SK-N-SH treated with all-trans-retinoic acid at 6 μM for 48 hours (cell line): ENCODE measurements around the gene RAB11FIP2.

ENCODE experiments used
- ATAC-seq: fragments of 200-7000 bp; cut with Tn5 transposase; 3 replicates; pipeline ENCODE4 v1.9.1; 2020; ENCODE audit warnings: mild to moderate bottlenecking, moderate library complexity
- ARNTL ChIP-seq: fragments of 450-650 bp; formaldehyde crosslinking; IDR thresholded peaks from 2 replicates; pipeline ENCODE4 v1.5.0; 2020; ENCODE audit warnings: low read depth, mild to moderate bottlenecking, moderate library complexity, borderline replicate concordance
- CSDC2 ChIP-seq: fragments of 250-450 bp; sonication (Bioruptor Pico); IDR thresholded peaks from 2 replicates; pipeline ENCODE4 v1.5.0; 2020; ENCODE audit warnings: mild to moderate bottlenecking, moderate library complexity
- ESRRG ChIP-seq: fragments of 250-450 bp; sonication (Bioruptor Pico); IDR thresholded peaks from 2 replicates; pipeline ENCODE4 v1.6.1; 2021; ENCODE audit warnings: mild to moderate bottlenecking
- GLIS3 ChIP-seq: fragments of 250-450 bp; sonication (Bioruptor Pico); IDR thresholded peaks from 2 replicates; pipeline ENCODE4 v1.5.0; 2020; ENCODE audit warnings: mild to moderate bottlenecking, moderate library complexity
- ISL1 ChIP-seq: fragments of 250-450 bp; sonication (Bioruptor Pico); IDR thresholded peaks from 2 replicates; pipeline ENCODE4 v2.1.2; 2022; ENCODE audit warnings: mild to moderate bottlenecking, moderate library complexity
- OSR1 ChIP-seq: fragments of 250-450 bp; sonication (Bioruptor Pico); IDR thresholded peaks from 2 replicates; pipeline ENCODE4 v1.8.0; 2022; ENCODE audit warnings: moderate library complexity, mild to moderate bottlenecking, inconsistent platforms
- PPARA ChIP-seq: fragments of 250-450 bp; sonication (Bioruptor Pico); IDR thresholded peaks from 2 replicates; pipeline ENCODE4 v1.5.0; 2020; ENCODE audit warnings: mild to moderate bottlenecking, borderline replicate concordance
- RARB ChIP-seq: fragments of 250-450 bp; sonication (Bioruptor Pico); IDR thresholded peaks from 2 replicates; pipeline ENCODE4 v1.8.0; 2021; ENCODE audit warnings: mild to moderate bottlenecking, moderate library complexity
- SNAI2 ChIP-seq: fragments of 250-450 bp; sonication (Bioruptor Pico); IDR thresholded peaks from 2 replicates; pipeline ENCODE4 v1.5.0; 2020; ENCODE audit warnings: mild to moderate bottlenecking, moderate library complexity
- ZC3H10 ChIP-seq: fragments of 250-450 bp; sonication (Bioruptor Pico); IDR thresholded peaks from 2 replicates; pipeline ENCODE4 v1.5.1; 2021; ENCODE audit warnings: mild to moderate bottlenecking, moderate library complexity
- ZNF565 ChIP-seq: fragments of 450-650 bp; formaldehyde crosslinking; conservative IDR thresholded peaks from 2 replicates; pipeline ENCODE4 v1.5.0; 2020; ENCODE audit warnings: low read depth, mild to moderate bottlenecking, moderate library complexity
- ZNF70 ChIP-seq: fragments of 450-650 bp; formaldehyde crosslinking; IDR thresholded peaks from 2 replicates; pipeline ENCODE4 v1.5.0; 2020; ENCODE audit warnings: mild to moderate bottlenecking, moderate library complexity
- ZNF8 ChIP-seq: fragments of 450-650 bp; formaldehyde crosslinking; IDR thresholded peaks from 2 replicates; pipeline ENCODE4 v1.5.0; 2020; ENCODE audit warnings: mild to moderate bottlenecking, moderate library complexity
- TF ChIP-seq, protein P1 (sequence below): fragments of 250-450 bp; sonication (Bioruptor Pico); IDR thresholded peaks from 2 replicates; pipeline ENCODE4 v1.8.0; 2021; ENCODE audit warnings: low read depth, mild to moderate bottlenecking, moderate library complexity, borderline replicate concordance
- TF ChIP-seq, protein P2 (sequence below): fragments of 250-450 bp; sonication (Bioruptor Pico); IDR thresholded peaks from 2 replicates; pipeline ENCODE4 v1.5.1; 2021; ENCODE audit warnings: mild to moderate bottlenecking, moderate library complexity
- TF ChIP-seq, protein P3 (sequence below): fragments of 250-450 bp; sonication (Bioruptor Pico); IDR thresholded peaks from 2 replicates; pipeline ENCODE4 v1.8.0; 2020; ENCODE audit warnings: mild to moderate bottlenecking, moderate library complexity, borderline replicate concordance

The RAB11FIP2 gene

DNA sequence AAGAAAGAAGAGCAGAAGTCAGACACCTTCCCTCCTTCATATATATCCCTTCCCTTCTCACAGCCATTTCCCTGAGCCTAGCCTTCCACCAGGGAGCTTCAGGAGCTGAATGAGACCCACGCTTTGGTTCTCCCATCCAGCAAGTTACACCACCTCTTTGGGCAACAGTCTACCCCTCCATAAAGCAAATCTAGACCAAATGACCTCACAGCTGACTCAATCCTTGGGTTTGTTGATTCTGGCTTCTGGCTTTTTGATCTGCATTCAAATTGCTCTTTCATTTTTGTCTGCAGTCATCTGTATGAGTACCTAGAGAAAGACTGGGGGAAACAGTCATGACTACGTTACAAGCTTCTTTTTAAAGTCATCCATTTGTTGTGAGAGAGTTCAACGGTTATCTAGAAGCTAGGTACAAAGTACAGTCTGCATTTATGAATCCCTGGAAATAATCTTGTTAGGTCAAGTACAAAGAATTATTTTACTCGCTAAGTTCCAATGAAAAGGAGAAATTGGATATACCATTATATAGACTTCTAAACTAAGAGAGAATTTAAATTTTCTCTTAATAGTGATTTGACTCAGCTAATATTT is 86.3 kb downstream of the RAB11FIP2 start:
- ATAC-seq, result no peak
- TF ChIP-seq ZNF8 (CRISPR knock-in tag) (no peak), PPARA (CRISPR knock-in tag) (no peak)
- TF ChIP-seq, protein P1, sequence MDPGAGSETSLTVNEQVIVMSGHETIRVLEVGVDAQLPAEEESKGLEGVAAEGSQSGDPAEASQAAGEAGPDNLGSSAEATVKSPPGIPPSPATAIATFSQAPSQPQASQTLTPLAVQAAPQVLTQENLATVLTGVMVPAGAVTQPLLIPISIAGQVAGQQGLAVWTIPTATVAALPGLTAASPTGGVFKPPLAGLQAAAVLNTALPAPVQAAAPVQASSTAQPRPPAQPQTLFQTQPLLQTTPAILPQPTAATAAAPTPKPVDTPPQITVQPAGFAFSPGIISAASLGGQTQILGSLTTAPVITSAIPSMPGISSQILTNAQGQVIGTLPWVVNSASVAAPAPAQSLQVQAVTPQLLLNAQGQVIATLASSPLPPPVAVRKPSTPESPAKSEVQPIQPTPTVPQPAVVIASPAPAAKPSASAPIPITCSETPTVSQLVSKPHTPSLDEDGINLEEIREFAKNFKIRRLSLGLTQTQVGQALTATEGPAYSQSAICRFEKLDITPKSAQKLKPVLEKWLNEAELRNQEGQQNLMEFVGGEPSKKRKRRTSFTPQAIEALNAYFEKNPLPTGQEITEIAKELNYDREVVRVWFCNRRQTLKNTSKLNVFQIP, result no peak
- TF ChIP-seq, protein P2, sequence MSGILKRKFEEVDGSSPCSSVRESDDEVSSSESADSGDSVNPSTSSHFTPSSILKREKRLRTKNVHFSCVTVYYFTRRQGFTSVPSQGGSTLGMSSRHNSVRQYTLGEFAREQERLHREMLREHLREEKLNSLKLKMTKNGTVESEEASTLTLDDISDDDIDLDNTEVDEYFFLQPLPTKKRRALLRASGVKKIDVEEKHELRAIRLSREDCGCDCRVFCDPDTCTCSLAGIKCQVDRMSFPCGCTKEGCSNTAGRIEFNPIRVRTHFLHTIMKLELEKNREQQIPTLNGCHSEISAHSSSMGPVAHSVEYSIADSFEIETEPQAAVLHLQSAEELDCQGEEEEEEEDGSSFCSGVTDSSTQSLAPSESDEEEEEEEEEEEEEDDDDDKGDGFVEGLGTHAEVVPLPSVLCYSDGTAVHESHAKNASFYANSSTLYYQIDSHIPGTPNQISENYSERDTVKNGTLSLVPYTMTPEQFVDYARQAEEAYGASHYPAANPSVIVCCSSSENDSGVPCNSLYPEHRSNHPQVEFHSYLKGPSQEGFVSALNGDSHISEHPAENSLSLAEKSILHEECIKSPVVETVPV (CRISPR knock-in tag), result no peak

DNA sequence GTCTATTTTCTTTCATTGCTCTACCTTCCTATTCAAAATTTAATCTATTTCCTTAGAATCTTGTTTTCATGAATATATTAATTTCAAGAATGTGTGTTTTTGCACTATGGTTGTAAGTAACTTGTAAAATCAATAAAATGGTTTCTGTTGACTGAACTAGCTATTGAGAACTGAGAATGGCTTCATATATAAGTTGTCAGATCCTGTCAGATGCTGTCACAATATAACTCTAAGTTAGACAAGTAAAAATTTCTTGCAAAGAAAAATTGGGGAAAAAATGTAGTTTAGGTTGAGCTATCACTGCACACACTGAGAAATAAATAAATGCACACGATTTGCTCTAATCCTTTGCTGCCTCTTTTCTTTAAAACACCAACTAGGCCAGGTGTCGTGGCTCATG is 89.8 kb downstream of the RAB11FIP2 start:
- no peak for TF ChIP-seq OSR1 (CRISPR knock-in tag)
- no peak for TF ChIP-seq ESRRG (CRISPR knock-in tag)
- TF ChIP-seq ISL1 (CRISPR knock-in tag), result no peak
- no peak for TF ChIP-seq ZNF70 (CRISPR knock-in tag)
- TF ChIP-seq, protein P3, sequence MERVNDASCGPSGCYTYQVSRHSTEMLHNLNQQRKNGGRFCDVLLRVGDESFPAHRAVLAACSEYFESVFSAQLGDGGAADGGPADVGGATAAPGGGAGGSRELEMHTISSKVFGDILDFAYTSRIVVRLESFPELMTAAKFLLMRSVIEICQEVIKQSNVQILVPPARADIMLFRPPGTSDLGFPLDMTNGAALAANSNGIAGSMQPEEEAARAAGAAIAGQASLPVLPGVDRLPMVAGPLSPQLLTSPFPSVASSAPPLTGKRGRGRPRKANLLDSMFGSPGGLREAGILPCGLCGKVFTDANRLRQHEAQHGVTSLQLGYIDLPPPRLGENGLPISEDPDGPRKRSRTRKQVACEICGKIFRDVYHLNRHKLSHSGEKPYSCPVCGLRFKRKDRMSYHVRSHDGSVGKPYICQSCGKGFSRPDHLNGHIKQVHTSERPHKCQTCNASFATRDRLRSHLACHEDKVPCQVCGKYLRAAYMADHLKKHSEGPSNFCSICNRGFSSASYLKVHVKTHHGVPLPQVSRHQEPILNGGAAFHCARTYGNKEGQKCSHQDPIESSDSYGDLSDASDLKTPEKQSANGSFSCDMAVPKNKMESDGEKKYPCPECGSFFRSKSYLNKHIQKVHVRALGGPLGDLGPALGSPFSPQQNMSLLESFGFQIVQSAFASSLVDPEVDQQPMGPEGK (CRISPR knock-in tag), result no peak
- no peak for TF ChIP-seq CSDC2
- TF ChIP-seq, protein P2 (CRISPR knock-in tag), result no peak
- TF ChIP-seq, protein P1, result no peak
- TF ChIP-seq ARNTL (CRISPR knock-in tag), result no peak
- no peak for TF ChIP-seq ZC3H10 (CRISPR knock-in tag)
- no peak for TF ChIP-seq ZNF565 (CRISPR knock-in tag)
- no peak for TF ChIP-seq RARB (CRISPR knock-in tag)
- no peak for TF ChIP-seq SNAI2 (CRISPR knock-in tag)
- TF ChIP-seq PPARA (CRISPR knock-in tag), result no peak
- TF ChIP-seq, all 23 proteins: peak for 0
- ATAC-seq, result no peak

DNA sequence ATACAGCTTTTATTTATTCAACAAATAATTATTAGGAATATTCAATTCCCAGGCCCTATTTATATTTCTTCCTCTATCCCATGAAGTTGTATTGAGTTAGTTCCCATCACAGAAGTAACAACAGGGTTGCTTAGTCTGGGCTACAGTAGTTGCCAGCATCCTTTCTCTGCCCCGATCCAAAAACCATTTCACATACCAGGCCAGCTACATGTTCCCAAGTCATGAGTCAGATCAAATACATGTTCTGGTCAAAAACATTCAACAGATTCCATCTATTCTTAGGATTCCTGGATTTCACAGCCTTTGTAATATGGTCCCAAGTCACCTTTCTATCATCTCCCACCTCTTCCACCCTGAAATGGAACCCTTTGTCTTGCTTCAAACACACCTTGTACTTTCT is 91.6 kb downstream of the RAB11FIP2 start:
- ATAC-seq, result no peak
- TF ChIP-seq GLIS3 (CRISPR knock-in tag) (no peak), ZNF70 (CRISPR knock-in tag) (no peak)
- TF ChIP-seq, protein P2 (CRISPR knock-in tag), result no peak
